CD14-positive monocyte (primary cell): ENCODE results near the gene DRC7. TPM values are rescaled to one million over a fixed set of nuclear protein-coding genes. Genes with fewer than 3 reads are reported as not detected.
A peak's percentile ranks its signal among the peaks of the same experiment; 100 is the strongest.

Experiments used
- DNase-seq, 3 donors: peaks; one replicate each; pipeline ENCODE4 v3.0.0-alpha.2; 2011 to 2022
- H2AFZ ChIP-seq: 2 replicates; pipeline ENCODE4 v1.6.0; 2012; ENCODE audit warnings: mild to moderate bottlenecking, low read depth, low read length, inconsistent platforms; ENCODE audit not compliant: insufficient read depth, poor library complexity, severe bottlenecking
- H3K27ac ChIP-seq, 2 donors: 1 replicate in 1 of 2; 2 replicates in 1 of 2; pipeline ENCODE4 v1.5.1; 2012 to 2013; ENCODE audit warnings: low read length in 2 of 2, control low read depth in 1 of 2, inconsistent platforms in 1 of 2, low read depth in 1 of 2, mild to moderate bottlenecking in 1 of 2
- H3K27me3 ChIP-seq, 2 donors: one replicate each; pipeline versions ENCODE4 v1.6.0 to v1.6.1; 2011 to 2013; ENCODE audit warnings: low read length in 2 of 2; ENCODE audit not compliant: control insufficient read depth in 2 of 2, insufficient read depth in 2 of 2
- H3K36me3 ChIP-seq, 2 donors: replicated peaks in 1 of 2; 1 replicate in 1 of 2; 2 replicates in 1 of 2; pipeline versions ENCODE4 v1.5.1 to v1.6.1; 2012 to 2013; ENCODE audit warnings: low read length in 2 of 2, control low read depth in 1 of 2, inconsistent platforms in 1 of 2, mild to moderate bottlenecking in 1 of 2; ENCODE audit not compliant: insufficient read depth in 2 of 2, control insufficient read depth in 1 of 2
- H3K4me1 ChIP-seq, 2 donors: 1 replicate in 1 of 2; 2 replicates in 1 of 2; pipeline versions ENCODE4 v1.5.1 to v1.6.1; 2012 to 2013; ENCODE audit warnings: low read length in 2 of 2, control low read depth in 1 of 2, inconsistent platforms in 1 of 2, mild to moderate bottlenecking in 1 of 2, moderate library complexity in 1 of 2; ENCODE audit not compliant: insufficient read depth in 2 of 2, control insufficient read depth in 1 of 2
- H3K4me2 ChIP-seq: replicated peaks from 2 replicates; pipeline ENCODE3; 2012; ENCODE audit warnings: low read length, moderate library complexity, mild to moderate bottlenecking; ENCODE audit not compliant: poor library complexity, severe bottlenecking; ENCODE audit errors: extremely low read depth
- H3K4me3 ChIP-seq, 3 experiments: fragments of 200-600 bp in 1 of 3; sonication (generic) in 1 of 3; replicated peaks in 1 of 3; 1 replicate in 2 of 3; 2 replicates in 1 of 3; pipeline ENCODE4 v1.5.1; 2011 to 2013; ENCODE audit warnings: low read length in 3 of 3, mild to moderate bottlenecking in 3 of 3, control low read depth in 2 of 3, low read depth in 2 of 3, inconsistent platforms in 1 of 3, moderate library complexity in 1 of 3
- H3K79me2 ChIP-seq: 2 replicates; pipeline ENCODE4 v1.6.0; 2012; ENCODE audit warnings: mild to moderate bottlenecking, control low read depth, inconsistent platforms, low read length, moderate library complexity; ENCODE audit not compliant: insufficient read depth
- H3K9ac ChIP-seq: 2 replicates; pipeline ENCODE4 v1.6.0; 2017; ENCODE audit warnings: low read length, mild to moderate bottlenecking; ENCODE audit not compliant: insufficient read depth, poor library complexity, severe bottlenecking
- H3K9me3 ChIP-seq, 2 donors: replicated peaks in 1 of 2; 1 replicate in 1 of 2; 2 replicates in 1 of 2; pipeline versions ENCODE4 v1.5.1 to v1.6.1; 2012 to 2013; ENCODE audit warnings: low read length in 2 of 2, control low read depth in 1 of 2; ENCODE audit not compliant: control insufficient read depth in 1 of 2, insufficient read depth in 1 of 2
- H4K20me1 ChIP-seq: 2 replicates; pipeline ENCODE4 v1.6.0; 2012; ENCODE audit warnings: mild to moderate bottlenecking, low read length, control low read depth, moderate library complexity; ENCODE audit not compliant: insufficient read depth
- H3K27ac Mint-ChIP-seq, 7 donors: one replicate each; pipeline ENCODE4 v1.8.0; 2020; ENCODE audit warnings: mild to moderate bottlenecking in 7 of 7, mixed read lengths in 7 of 7, moderate library complexity in 6 of 7, inconsistent platforms in 2 of 7
- H3K27me3 Mint-ChIP-seq, 3 donors: one replicate each; pipeline ENCODE4 v1.8.0; 2021 to 2022; ENCODE audit warnings: low read depth in 3 of 3, mild to moderate bottlenecking in 3 of 3, mixed read lengths in 3 of 3, moderate library complexity in 3 of 3, inconsistent platforms in 1 of 3
- H3K36me3 Mint-ChIP-seq, 2 donors: one replicate each; pipeline ENCODE4 v1.8.0; 2020; ENCODE audit warnings: mixed read lengths in 2 of 2, inconsistent platforms in 1 of 2, mild to moderate bottlenecking in 1 of 2
- H3K4me1 Mint-ChIP-seq: one replicate; pipeline ENCODE4 v1.8.0; 2020; ENCODE audit warnings: mild to moderate bottlenecking, mixed read lengths
- H3K4me3 Mint-ChIP-seq, 2 donors: one replicate each; pipeline ENCODE4 v1.8.0; 2020; ENCODE audit warnings: mild to moderate bottlenecking in 2 of 2, mixed read lengths in 2 of 2, moderate library complexity in 1 of 2
- H3K9me3 Mint-ChIP-seq, 7 donors: one replicate each; pipeline ENCODE4 v1.8.0; 2020 to 2022; ENCODE audit warnings: mixed read lengths in 7 of 7, mild to moderate bottlenecking in 6 of 7, moderate library complexity in 6 of 7, inconsistent platforms in 2 of 7
- CTCF ChIP-seq: fragments of 200-600 bp; IDR thresholded peaks from one replicate; pipeline ENCODE4 v1.8.0; 2022; ENCODE audit warnings: antibody characterized with exemption, mild to moderate bottlenecking
- WGBS: methylation state at CpG from one replicate; pipeline ENCODE4 v1.1.5; 2013; ENCODE audit warnings: missing lambda C conversion rate; ENCODE audit not compliant: insufficient coverage; 5-methylcytosine and 5-hydroxymethylcytosine counted together
- intact Hi-C, 2 donors: fragments of 100-400 bp; cut with micrococcal nuclease; formaldehyde crosslinking; loops; one replicate each; pipeline versions ENCODE4 v1.15.0 to v1.15.1; 2023
- polyA plus RNA-seq, 3 donors: library from polyadenylated mRNA; depleted of rRNA in 1 of 3; unstranded in 2 of 3; stranded (reverse) in 1 of 3; fragments of 300-500 nt in 2 of 3; fragments of >200 nt in 1 of 3; fragmentation: Illumina TruSeq in 2 of 3; gene quantifications; 1 replicate in 2 of 3; 2 replicates in 1 of 3; pipeline ENCODE4 v1.2.3, GENCODE V29; 2012 to 2021

Gene DRC7
- polyA plus RNA-seq, 3 donors: 0.11 to 0.41 TPM; not detected in 1

- H4K20me1 ChIP-seq: no peaks in the 10 kb centered on the region
- no peaks in the 10 kb centered on the region for H3K4me1 ChIP-seq
- Mint-ChIP-seq H3K4me3 (no peak overlapping the region), H3K36me3 (peaks cover 33 to 55% of the 10 kb centered on the region in 2 donors), H3K9me3 (no peaks in the 10 kb centered on the region), H3K27me3 (no peaks in the 10 kb centered on the region), H3K27ac (peak overlapping the region in 1 of 7 donors; percentile 42), H3K4me1 (no peaks in the 10 kb centered on the region)
- H3K27me3 ChIP-seq: no peaks in the 10 kb centered on the region
- no peak overlapping the region for H3K27ac ChIP-seq
- H3K4me2 ChIP-seq: no peak overlapping the region
- no peak overlapping the region for H2AFZ ChIP-seq
- H3K4me3 ChIP-seq: no peak overlapping the region
- 94% methylated on average over 28 of the region's 32 CpGs for WGBS
- no peak for DNase-seq
- no peak overlapping the region for H3K9ac ChIP-seq
- H3K79me2 ChIP-seq: no peaks in the 10 kb centered on the region
- H3K9me3 ChIP-seq: no peaks in the 10 kb centered on the region
- H3K36me3 ChIP-seq: peaks cover 39 to 56% of the 10 kb centered on the region in 2 donors
- no peak for TF ChIP-seq CTCF
- intact Hi-C loops: no loop called here
Observed at GRCh38 chr16:57753448-57754353, 59.1 kb downstream of the DRC7 start.

- H3K4me1 Mint-ChIP-seq: no peaks in the 10 kb centered on the region
- intact Hi-C loops: no loop called here
- 84% methylated on average over 3 of the region's 9 CpGs for WGBS
Observed at GRCh38 chr16:57754354-57755060, 59.9 kb downstream of the DRC7 start.

More at GRCh38 chr16:57754354-57755060, 59.9 kb downstream of the DRC7 start:
- Histone ChIP-seq H3K27ac (no peak overlapping the region), H3K36me3 (peaks cover 39 to 56% of the 10 kb centered on the region in 2 donors), H3K9me3 (no peaks in the 10 kb centered on the region), H3K4me3 (no peak overlapping the region), H3K4me1 (no peaks in the 10 kb centered on the region), H4K20me1 (no peaks in the 10 kb centered on the region), H3K9ac (no peak overlapping the region), H2AFZ (no peak overlapping the region), H3K27me3 (no peaks in the 10 kb centered on the region), H3K79me2 (no peaks in the 10 kb centered on the region), H3K4me2 (no peak overlapping the region)
- no peak for TF ChIP-seq CTCF
- Mint-ChIP-seq H3K4me3 (no peak overlapping the region), H3K27me3 (no peaks in the 10 kb centered on the region), H3K9me3 (peaks cover 0 to 3% (median 0%) of the 10 kb centered on the region in 7 donors), H3K36me3 (peaks cover 33 to 56% of the 10 kb centered on the region in 2 donors), H3K27ac (peak overlapping the region in 3 of 7 donors; percentile 9 to 42 (median 15))
- DNase-seq: no peak
